Stimulated activated effector memory CD8-positive, alpha-beta T cell treated with anti-CD3 and anti-CD28 coated beads, Interleukin-12 subunit alpha, Interleukin-12 subunit beta, amount 100 ng/mL, for 72 hours (primary cell): ENCODE measurements around the gene EVX2.

Experiments
- ATAC-seq: fragments of 150-1000 bp; cut with Tn5 transposase; 2 replicates; pipeline ENCODE4 v1.10.0; 2021
- DNase-seq, 2 donors: peaks; one replicate each; pipeline ENCODE4 v3.0.0; 2021 to 2022; ENCODE audit warnings: low spot score in 2 of 2
- H3K27ac Mint-ChIP-seq: one replicate; pipeline ENCODE4 v1.8.0; 2022; ENCODE audit warnings: mild to moderate bottlenecking, mixed read lengths
- H3K36me3 Mint-ChIP-seq: one replicate; pipeline ENCODE4 v1.8.0; 2022; ENCODE audit warnings: mild to moderate bottlenecking, mixed read lengths
- H3K4me1 Mint-ChIP-seq: one replicate; pipeline ENCODE4 v1.8.0; 2022; ENCODE audit warnings: mixed read lengths
- H3K4me3 Mint-ChIP-seq: one replicate; pipeline ENCODE4 v1.8.0; 2022; ENCODE audit warnings: mild to moderate bottlenecking, mixed read lengths
- H3K9me3 Mint-ChIP-seq: one replicate; pipeline ENCODE4 v1.8.0; 2022; ENCODE audit warnings: mixed read lengths

The EVX2 gene

DNA sequence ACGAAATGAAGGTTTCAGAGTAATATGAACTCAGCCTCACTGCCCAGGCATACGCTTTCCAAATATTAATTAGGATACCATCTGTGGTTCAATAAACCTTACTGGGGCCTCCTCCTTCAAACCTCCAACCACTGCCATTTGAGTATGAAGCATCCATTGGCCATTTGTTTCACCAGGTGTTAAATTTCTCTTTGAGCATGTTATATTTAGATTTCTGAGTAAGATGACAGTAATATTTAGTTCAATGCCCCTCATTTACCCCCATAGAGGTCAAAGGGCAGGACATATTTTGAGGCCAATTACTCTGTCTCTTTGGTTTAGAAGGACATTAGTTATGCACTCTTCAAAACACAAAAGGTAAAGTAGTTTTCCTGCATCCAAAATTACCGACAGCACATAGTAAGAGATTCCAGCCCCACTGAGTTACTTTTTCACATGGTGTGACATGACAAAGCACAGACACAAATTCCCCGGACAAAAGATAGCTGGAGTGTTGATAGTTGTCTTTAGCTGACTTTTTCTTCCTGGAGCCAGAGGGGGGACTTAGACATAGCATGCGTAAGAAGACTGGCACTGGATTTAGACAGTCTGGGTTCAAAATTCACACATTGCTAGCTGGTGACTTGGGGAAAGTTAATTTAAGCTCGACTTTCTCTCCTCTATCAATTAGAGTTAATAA, 48.6 kb downstream of the EVX2 start:
- DNase-seq = no peak
- no peak overlapping the region for H3K4me3 Mint-ChIP-seq
- no peaks in the 10 kb centered on the region for H3K9me3 Mint-ChIP-seq
- ATAC-seq = no peak
- H3K4me1 Mint-ChIP-seq = no peaks in the 10 kb centered on the region
- H3K27ac Mint-ChIP-seq = no peak overlapping the region
- H3K36me3 Mint-ChIP-seq = no peaks in the 10 kb centered on the region

DNA sequence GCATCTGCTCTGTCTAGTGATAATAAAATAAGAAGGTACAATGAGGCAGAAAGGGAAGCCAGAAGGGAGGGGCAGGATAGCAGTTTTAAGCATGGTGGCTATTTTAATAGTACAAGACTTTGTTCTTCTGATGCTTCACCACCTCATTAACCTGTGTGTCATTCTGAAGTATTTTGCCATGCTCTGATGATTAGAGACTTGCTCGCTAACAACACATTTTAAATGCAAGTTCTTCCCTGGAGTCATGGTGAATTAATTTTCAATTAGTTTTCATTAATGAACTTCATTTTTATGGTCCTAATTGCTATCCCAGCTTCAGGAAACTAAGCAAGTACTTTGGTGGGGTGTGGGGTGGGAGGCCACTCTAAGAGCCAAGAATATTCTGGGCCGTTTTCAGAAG, 56.0 kb downstream of the EVX2 start:
- Mint-ChIP-seq H3K4me1 (no peaks in the 10 kb centered on the region), H3K27ac (no peak overlapping the region), H3K36me3 (no peaks in the 10 kb centered on the region), H3K9me3 (no peaks in the 10 kb centered on the region), H3K4me3 (no peak overlapping the region)
- ATAC-seq (no peak), DNase-seq (no peak)
